ENCODE results near the gene CUBN.

The CUBN gene

DNA sequence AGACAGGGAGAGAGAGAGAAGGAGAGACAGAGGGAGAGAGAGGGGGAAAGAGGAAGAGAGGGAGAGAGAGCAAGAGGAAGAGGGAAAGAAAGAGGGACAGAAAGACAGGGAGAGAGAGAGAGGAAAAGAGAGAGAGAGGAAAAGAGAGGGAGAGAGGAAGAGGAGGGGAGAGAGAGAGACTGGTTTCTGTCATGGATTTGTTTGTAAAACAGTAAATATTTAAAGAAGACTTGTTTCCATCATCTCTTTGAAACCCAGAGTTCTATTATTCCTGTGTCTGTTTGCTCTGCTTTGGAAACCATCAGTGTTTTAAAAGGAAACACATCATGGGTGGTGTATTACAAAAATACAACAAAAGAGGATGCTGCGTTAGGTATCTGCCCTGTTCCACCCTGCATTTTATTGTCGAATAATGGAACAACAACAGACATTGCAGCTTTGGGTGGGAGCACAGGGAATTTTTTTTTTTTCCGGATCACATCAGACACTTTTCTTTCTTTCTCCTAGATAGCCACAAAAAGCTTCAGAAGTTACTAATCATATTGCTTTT, 161.7 kb downstream of the CUBN start:
- no peak for TF ChIP-seq ZFX (IDR thresholded peaks at IDR 0.05)
- no peak for TF ChIP-seq CTCF (conservative IDR thresholded peaks at IDR 0.05)
- no peak overlapping the region for H3K27ac ChIP-seq

DNA sequence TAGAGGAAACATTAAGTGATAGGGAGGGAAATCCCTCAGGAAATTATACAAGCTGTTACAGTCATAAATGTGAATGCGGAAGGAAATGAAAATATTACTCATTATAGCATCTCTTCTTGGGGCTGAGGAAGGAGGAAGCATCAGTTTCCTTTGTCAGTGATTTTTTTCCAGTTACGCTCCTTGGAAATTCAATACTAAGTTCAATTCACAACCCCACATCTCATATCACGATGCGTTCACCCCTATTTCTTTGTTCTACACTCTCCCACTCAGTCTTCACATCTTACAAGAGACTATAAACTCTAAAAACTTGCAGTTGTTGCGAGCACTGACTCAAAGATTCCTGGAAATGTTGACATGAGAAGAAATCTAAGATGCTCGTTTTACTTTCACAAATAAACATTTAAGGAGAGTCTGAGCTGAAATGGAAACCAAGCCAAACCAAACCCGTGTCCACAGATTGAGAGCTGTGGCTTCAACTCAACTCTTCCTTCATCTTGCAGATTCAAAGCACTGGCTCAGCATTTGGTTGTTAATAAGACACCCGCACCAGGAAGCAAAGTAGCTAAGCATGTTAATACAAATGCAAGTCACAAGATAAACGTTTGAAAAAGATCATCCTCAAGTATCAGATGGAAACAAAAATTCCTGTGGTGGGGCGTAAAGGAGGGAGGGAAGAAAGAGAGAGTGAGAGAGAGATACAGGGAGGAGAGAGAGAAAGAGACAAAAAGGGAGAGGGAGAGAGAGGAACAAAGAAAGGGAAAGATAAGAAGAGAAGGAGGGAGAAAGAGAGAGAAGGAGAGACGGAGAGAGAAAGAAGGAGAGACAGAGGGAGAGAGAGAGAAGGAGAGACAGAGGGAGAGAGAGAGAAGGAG, 162.4 kb downstream of the CUBN start:
- TF ChIP-seq CTCF (conservative IDR thresholded peaks at IDR 0.05) (no peak), ZFX (IDR thresholded peaks at IDR 0.05) (no peak)
- no peak overlapping the region for H3K27ac ChIP-seq

- H3K27ac ChIP-seq: no peak overlapping the region
- TF ChIP-seq ZFX (IDR thresholded peaks at IDR 0.05) (no peak), CTCF (conservative IDR thresholded peaks at IDR 0.05) (no peak)
Observed at GRCh38 chr10:16965740-16966447, 163.7 kb downstream of the CUBN start.

DNA sequence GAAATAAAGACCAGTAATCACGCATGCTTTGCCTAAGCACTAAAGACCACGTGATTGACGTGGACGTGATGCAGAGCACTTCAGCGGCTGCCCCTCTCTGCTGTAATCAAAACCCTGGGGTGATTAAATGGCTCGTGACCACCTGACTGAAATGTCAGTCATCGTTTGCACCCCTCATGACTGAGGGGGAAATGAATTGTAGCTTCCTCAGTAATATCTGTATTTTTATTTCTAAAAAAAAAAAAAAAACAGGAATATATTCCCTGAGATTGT, 164.3 kb downstream of the CUBN start:
- H3K27ac ChIP-seq: no peak overlapping the region
- TF ChIP-seq ZFX (IDR thresholded peaks at IDR 0.05) (no peak), CTCF (conservative IDR thresholded peaks at IDR 0.05) (no peak)

- H3K27ac ChIP-seq: no peak overlapping the region
- TF ChIP-seq CTCF (conservative IDR thresholded peaks at IDR 0.05) (no peak), ZFX (IDR thresholded peaks at IDR 0.05) (no peak)
Observed at GRCh38 chr10:16964576-16965343, 164.9 kb downstream of the CUBN start.

DNA sequence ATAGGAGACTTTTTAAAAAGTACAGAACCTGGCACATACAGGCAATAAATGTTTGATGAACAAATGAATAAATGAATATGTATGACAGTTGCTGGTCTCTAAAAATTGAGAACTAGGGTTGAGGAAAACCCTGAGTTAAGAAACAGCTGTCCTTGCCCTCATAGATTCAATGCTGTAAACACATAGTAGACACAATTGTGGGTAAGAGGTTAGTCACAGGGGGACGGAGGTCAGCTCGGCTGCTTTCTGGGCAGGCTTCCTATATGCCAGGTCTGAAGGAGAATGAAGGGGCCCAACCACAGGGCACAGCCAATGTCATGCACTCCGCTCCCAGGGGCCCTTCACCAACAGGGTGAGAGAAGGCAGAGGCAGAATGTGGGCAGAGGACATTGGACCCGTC, 169.1 kb downstream of the CUBN start:
- no peak overlapping the region for H3K27ac ChIP-seq
- TF ChIP-seq CTCF (conservative IDR thresholded peaks at IDR 0.05) (no peak), ZFX (IDR thresholded peaks at IDR 0.05) (no peak)
